HG03039 (cell line): ENCODE data around the gene NEDD4.
"Not testable (repeated sequence)": the region's sequence is repeated elsewhere in the genome, so short reads cannot be mapped to it uniquely, and the experiment has no call there.

Source experiments
- ATAC-seq: cut with Tn5 transposase; IDR thresholded peaks from one replicate; pipeline ENCODE4 v1.9.1; 2021; ENCODE audit warnings: mild to moderate bottlenecking, moderate library complexity; ENCODE audit not compliant: unreplicated experiment

Gene NEDD4

DNA sequence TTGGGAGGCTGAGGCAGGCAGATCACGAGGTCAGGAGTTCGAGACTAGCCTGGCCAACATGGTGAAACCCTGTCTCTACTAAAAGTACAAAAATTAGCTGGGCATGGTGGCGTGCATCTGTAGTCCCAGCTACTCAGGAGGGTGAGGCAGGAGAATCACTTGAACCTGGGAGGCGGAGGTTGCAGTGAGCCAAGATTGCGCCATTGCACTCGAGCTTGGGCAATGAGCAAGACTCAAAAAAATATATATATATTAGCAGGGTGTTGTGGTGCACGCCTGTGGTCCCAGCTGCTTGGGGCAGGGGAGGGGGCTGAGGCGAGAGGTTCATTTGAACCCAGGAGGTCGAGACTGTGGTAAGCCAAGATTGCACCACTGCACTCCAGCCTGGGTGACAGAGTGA, 207.8 kb downstream of the NEDD4 start:
- not testable (repeated sequence) for ATAC-seq

DNA sequence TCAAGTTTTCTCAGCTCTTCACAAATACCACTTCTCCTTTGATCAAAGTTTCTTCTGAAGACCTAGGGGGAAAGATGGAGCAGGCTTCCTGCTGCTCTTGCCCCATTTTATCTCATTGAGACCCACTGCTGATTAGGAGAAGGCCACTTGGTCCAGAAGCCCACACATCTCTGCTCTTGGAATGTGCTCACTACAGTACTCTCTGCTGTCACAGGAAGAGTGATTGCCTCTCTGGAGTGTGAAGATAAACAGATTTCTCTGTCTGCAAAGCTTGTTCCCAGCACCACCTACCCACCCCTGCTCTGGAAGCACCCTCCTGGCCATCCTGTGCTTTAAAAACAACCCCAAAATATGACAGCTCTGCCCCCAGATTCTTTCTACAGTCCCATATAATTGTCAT, 209.1 kb downstream of the NEDD4 start:
- ATAC-seq, result no peak

DNA sequence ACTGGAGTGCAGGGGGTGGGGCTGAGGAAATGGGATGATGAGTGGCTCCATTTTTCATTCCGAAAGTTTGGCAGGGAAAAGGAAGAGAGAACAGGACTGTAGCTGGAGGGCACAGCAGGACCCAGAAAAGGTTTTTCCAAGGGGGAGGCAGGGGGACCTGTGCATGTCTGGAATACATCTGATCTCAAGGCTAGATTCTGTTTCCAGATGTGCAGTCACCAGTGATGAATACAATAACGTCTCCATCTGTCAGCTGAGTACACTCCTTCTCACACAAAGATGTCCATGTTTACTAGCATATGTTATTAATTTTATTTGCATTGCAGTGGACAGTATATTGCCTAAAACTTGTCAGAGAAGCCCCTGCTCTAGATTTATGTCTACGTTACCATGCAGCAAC, 210.5 kb downstream of the NEDD4 start:
- ATAC-seq, result no peak

DNA sequence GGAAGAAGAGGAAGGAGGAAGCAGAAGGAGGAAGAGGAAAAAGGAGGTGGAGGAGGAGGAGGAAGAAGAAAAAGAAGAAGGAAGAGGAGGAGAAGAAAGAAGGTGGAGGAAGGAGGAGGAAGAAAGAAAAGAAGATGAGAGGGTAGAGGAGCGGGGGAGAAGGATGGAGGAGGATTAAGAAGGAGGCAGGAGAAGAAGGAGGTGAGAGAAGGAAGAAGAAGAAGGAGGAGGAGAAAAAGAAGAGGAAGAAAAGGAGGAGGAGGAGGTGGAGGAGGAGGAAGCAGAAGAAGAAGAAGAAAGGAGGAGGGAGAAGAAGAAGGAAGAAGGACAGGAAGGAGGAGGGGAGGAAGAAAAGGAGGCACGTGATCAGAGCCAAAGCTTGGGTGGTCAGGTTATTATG, 213.1 kb downstream of the NEDD4 start:
- no peak for ATAC-seq

DNA sequence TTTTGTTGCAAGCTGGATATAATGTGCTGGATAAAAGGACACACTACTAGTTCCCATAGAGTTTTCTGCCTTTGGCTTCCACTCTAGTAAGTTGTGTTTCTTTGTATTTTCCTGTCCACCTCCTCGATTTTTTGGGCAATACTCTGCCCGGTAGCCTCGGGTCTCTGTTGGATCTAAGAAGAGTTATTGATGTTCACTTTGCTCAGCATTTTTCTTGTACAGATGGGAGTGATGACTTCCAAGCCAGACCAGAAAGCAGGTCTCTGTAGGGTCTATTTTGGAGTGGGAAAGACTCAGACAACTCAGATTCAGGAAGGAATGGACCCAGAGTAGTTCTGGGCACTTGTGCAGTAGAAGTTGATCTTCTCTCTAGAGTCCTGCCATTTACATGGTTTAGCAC, 214.5 kb downstream of the NEDD4 start:
- no peak for ATAC-seq
